GM19023 (cell line): Measurements from ENCODE around the gene SUSD5.
A peak's percentile ranks its signal among the peaks of the same experiment; 100 is the strongest.
"Not testable (repeated sequence)": the region's sequence is repeated elsewhere in the genome, so short reads cannot be mapped to it uniquely, and the experiment has no call there.

Source experiments
- ATAC-seq: cut with Tn5 transposase; IDR thresholded peaks from one replicate; pipeline ENCODE4 v1.9.1; 2021; ENCODE audit warnings: mild to moderate bottlenecking, moderate library complexity; ENCODE audit not compliant: unreplicated experiment

SUSD5 gene

DNA sequence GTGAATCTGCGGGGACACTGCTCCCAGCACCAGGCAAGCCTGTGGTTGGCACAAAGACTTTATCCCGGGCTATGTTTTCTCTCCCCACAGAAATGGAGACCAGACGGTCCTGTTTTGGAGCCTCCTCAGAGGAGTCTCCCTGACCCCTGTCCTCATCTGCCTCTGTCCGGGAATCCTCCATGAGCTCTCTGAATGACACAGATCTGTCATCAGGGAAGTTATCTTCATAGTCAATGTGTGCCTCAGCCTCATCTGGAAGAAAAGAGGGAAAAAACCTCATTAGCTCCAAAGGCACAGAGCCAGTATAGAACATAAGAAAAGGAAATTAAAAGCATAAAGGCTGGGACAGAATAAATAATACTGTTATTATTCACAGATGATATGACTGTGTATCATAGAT lies 64.8 kb downstream of the SUSD5 start:
- ATAC-seq: no peak

DNA sequence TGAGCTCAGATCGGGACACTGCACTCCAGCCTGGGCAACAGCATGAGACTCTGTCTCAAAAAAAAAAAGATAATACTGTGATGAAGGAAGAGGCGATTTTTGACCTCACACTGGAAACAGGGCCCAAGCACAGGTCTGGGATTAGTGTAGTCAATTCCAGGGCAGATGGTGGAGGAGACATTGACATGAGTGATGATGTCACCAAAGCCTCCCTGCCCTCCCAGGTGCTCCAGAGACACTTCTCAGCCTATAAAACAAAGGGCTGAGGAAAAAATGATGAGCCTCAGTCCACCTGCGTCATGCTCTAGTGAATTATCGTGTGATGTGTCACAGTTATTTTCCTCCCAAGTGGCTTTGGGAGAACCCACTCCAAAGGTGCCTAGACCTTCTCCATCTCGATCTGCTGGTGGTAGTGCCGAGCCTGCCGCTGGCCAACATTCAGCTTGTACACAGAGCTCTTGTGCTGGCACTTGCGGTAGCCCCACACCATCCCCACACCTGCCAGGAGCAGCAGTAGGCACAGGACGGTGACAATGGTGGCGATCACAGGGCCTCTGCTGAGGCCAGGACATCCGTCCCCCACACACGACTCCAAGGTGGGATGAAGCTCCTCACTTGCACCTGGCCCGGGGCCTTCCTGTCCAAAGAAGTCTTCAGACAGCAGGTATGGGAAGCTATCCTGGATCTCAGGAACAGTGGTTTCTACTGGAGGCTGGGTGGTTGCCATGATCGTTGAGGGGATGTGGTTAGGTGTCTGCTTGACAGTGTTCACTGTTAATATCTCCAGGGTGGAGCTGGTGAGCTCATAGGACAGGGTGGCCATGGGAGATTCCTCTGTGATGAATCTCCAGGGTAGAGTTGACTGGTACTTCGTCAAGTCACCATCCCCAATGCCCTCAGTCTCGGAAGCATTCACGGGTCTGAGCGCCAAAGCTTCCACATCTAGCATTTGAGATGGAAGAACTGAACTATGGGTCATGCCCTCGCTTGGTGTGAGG lies 65.9 kb downstream of the SUSD5 start:
- ATAC-seq: no peak

GRCh38 chr3:33149342-33149741 lies 69.3 kb downstream of the SUSD5 start:
- no peak for ATAC-seq

GRCh38 chr3:33146791-33147445 lies 71.7 kb downstream of the SUSD5 start:
- ATAC-seq: no peak

DNA sequence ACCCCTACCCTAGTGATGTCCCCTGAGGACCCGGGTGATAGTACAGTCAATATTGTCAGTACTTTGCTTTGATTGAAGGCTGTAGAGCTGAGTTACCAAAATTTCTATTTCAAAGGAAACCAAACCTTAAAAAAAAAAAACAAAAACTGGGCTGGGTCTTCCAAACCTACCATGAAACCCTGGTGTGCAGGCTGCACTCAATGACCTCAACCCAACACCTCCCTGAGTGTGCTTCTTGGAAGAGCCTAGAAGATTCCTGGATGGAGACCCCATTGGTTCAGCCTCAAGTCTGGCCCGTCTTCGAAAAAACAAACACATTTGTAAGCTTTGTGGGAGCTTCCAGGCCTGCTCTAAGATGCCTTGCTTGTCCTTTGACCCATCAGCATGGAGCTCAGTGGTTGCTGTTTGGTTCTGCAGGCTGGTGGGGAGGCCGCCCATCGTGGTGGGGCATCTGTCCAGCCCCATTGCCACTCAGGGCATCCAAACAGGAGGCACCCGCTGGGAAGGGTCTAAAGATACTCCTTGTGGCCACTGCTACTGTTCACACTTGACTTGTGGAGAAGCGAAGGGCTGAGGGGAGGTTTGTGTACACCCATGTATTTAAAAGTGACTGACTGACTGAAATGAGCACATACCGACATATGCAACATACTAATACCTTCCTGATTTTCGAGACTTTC lies 72.6 kb downstream of the SUSD5 start:
- ATAC-seq: no peak

DNA sequence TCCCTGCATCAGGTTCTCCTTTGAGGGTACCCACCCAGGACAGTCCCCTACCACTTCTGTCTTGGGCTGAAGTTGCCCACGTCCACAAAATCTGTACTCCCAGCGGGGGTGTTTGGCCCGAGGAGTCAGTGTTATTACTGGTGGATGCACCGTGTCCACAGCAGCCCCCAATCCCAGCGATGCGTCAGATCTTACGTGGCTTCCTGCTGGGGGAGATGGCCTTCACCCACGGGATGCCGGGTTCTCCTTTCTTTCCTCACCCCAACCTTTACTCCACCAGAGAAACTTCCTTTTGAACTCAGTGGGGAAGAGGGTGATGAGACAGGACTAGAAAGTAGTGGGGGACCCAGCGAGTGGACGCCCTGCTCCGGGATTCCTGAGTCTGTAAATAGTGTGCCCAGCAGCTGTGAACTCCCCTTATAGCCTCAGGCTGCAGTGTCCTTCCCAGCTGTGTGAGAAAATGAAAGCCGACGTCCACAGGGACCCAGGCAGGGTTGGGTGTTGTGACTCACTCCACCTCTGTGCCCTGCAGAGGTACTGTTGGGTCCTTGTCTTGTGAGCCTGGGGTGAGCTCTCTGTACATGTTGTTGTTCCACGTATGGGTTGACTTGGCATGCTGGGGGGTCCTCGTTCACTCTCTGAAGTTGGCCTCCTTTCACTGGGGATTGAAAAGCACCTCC lies 73.2 kb downstream of the SUSD5 start:
- no peak for ATAC-seq

DNA sequence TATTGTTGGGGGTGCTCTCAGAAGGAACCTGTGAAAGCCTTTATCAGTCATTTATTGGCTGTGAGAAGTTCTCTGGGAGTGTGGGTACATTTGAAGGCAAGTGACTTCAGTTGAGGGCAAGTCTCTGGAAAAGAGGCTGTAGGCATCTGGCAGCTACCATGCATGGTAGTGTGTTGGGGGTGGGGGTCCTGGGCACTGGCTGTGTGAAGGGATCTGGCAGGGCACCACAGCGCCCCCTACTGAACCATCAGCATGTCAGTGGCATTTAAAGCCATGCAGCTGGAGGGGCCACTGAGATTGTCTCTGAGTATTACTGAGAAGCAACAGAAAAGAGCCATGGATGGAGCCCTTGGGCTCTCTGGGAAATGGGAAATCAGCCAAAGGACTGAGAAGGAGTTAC lies 74.2 kb downstream of the SUSD5 start:
- no peak for ATAC-seq

DNA sequence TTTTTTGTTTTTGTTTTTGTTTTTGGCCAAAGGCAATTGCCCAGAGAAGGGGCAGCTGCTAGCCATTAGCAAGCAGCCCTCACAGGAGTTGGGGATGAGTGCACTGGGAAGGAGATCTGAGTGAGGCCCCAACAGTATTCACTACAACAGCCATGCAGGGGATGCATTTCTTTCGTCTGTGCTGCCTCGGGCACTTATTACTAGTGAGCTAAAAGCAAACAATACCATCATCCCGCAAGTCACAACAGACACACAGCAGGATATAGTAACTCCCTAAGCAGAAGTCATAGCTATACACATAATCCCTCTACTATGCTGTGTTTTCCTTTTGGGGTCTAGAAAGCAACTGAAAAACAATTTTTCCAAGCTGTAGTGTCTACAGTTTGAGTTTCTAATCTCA lies 77.6 kb downstream of the SUSD5 start:
- ATAC-seq: no peak

GRCh38 chr3:33139996-33140395 lies 78.6 kb downstream of the SUSD5 start:
- ATAC-seq: no peak

DNA sequence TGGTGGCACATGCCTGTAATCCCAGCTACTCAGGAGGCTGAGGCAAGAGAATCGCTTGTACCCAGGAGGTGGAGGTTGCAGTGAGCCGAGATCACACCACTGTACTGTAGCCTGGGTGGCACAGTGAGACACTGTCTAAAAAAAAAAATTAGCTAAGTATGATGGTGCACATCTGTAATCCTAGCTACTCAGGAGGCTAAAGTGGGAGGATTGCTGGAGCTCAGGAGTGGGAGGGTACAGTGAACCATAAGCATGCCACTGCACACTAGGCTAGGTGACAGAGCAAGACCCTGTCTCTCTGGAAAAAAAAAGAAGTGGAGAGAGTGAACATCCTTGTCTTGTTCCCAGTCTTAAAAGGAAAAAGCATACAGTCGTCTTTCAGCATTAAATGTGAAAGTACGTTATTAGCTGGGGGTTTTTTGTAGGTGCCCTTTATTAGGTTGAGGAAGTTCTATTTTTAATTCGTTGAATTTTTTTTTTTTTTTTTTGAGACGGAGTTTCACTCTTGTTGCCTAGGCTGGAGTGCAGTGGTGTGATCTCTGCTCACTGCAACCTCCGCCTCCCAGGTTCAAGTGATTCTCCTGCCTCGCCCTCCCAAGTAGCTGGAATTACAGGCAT lies 79.5 kb downstream of the SUSD5 start:
- not testable (repeated sequence) for ATAC-seq

GRCh38 chr3:33137691-33138090 lies 80.9 kb downstream of the SUSD5 start:
- no peak for ATAC-seq

GRCh38 chr3:33134026-33134625 lies 84.5 kb downstream of the SUSD5 start:
- no peak for ATAC-seq

- ATAC-seq: peak; percentile 13
These were observed 86.6 kb downstream of the SUSD5 start for GRCh38 chr3:33132019-33132360.

DNA sequence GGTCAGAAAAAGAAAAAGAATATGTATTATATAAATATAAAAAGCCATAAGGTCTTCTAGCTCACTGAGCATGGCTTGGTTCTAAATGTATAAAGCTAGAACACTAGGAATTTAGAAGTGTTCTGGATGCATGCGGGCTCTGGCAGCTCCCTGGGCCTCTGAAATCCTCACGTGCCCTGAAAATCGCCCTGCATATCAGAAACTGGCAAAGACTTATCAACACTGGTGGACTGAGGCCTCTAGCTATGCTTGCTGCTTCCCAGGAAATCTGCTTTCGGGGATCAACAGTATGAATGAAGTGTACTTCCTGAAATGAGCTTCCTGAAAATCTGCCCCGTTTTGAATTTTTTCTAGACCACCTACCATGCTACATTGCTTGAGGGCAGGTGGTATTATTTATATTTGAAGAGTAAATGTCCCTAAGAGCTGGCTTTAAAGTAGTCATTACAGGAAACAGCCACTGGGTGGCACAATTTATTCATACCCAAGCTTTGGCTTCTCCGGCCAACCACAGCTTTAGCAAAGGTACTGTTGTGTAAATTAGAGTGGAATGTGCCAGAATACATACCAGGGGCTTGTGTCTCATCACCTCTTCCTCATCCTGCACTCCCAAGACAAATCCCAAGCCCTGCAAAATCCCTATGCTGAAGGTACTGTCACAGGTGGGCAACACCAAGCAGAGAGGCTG lies 87.1 kb downstream of the SUSD5 start:
- ATAC-seq: peak; percentile 86

DNA sequence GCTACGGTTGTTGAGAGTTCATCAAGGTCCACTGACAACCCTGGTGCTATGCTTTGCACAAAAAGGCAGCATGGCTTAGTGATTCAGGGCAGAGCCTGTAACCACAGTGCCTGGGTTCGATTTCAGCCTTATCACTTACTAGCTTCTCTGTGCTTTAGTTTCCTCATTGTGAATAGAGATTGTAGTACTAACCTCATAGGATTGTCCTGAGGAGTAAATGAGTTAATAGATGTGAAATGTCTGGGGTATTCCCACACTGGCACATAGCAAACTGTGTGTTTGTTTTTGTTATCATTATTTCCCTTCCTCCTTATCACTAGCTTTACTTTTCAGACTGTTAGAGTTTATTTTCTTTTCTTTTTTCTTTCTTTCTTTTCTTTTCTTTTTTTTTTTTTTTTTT lies 88.5 kb downstream of the SUSD5 start:
- no peak for ATAC-seq

DNA sequence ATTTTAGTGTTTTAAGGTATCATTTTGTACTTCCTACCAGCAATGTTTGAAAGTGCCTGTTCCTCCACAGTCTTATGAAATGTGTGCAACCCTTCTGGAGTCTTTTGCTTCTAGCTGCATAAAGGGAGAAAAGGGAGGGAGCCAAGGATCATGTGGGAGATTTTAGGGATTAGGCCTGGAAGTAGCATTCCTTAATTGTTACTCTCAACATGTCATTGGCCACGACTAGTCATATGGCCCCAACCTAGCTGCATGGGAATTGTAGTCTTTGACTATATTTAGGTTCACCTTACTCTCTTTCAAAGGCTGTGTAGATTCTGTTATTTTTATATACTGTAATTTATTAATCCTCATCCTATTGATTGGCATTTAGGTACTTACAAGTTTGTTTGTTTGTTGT lies 89.9 kb downstream of the SUSD5 start:
- no peak for ATAC-seq

- no peak for ATAC-seq
These were observed 92.8 kb downstream of the SUSD5 start for GRCh38 chr3:33125840-33126239.

DNA sequence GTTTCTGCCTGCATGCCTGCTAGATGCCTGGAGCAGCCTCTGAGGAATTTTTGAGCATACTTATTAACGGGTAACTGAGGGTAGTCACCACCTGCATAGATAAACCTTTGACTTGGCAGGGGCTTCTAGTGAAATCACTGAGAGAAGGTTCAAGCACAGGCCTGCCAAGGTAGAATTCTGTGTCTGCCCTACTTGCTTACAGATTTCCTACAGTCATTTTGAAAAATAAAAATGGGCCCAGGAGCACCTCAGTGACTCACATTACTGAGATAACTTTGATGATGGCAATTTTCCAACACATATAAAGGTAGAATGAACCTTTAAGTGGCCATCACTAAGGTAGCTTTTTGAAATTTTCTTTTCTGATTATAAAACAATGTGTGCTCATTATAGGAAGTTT lies 94.0 kb downstream of the SUSD5 start:
- no peak for ATAC-seq

- no peak for ATAC-seq
These were observed 95.6 kb downstream of the SUSD5 start for GRCh38 chr3:33122991-33123390.

- ATAC-seq: no peak
These were observed 98.7 kb downstream of the SUSD5 start for GRCh38 chr3:33119891-33120290.
